Activated CD4-positive, alpha-beta T cell treated with anti-CD3 and anti-CD28 coated beads, Interleukin-2, amount 50 U/mL, for 16 hours (primary cell): ENCODE measurements around the gene ZNF536.
"Not testable (repeated sequence)": the region's sequence is repeated elsewhere in the genome, so short reads cannot be mapped to it uniquely, and the experiment has no call there.

Source experiments
- DNase-seq: peaks from one replicate; pipeline ENCODE4 v3.0.0-alpha.2; 2020

ZNF536 gene

GRCh38 chr19:30490760-30491159 lies 118.6 kb downstream of the ZNF536 start:
- no peak for DNase-seq

- DNase-seq, result no peak
These were observed 120.5 kb downstream of the ZNF536 start for GRCh38 chr19:30492586-30493270.

GRCh38 chr19:30497034-30497433 lies 124.8 kb downstream of the ZNF536 start:
- no peak for DNase-seq

- not testable (repeated sequence) for DNase-seq
These were observed 125.9 kb downstream of the ZNF536 start for GRCh38 chr19:30498085-30498484.

- no peak for DNase-seq
These were observed 126.5 kb downstream of the ZNF536 start for GRCh38 chr19:30498707-30499106.

GRCh38 chr19:30504272-30504671 lies 132.1 kb downstream of the ZNF536 start:
- DNase-seq, result no peak

GRCh38 chr19:30512176-30513081 lies 140.2 kb downstream of the ZNF536 start:
- no peak for DNase-seq

- no peak for DNase-seq
These were observed 140.9 kb downstream of the ZNF536 start for GRCh38 chr19:30513082-30513411.

GRCh38 chr19:30516111-30516510 lies 143.9 kb downstream of the ZNF536 start:
- no peak for DNase-seq

GRCh38 chr19:30516531-30516930 lies 144.3 kb downstream of the ZNF536 start:
- DNase-seq, result no peak

- no peak for DNase-seq
These were observed 146.9 kb downstream of the ZNF536 start for GRCh38 chr19:30518965-30519606.

GRCh38 chr19:30519607-30520205 lies 147.5 kb downstream of the ZNF536 start:
- DNase-seq, result no peak

- DNase-seq, result no peak
These were observed 148.7 kb downstream of the ZNF536 start for GRCh38 chr19:30520735-30521479.

- no peak for DNase-seq
These were observed 149.8 kb downstream of the ZNF536 start for GRCh38 chr19:30521937-30522336.

GRCh38 chr19:30522341-30522740 lies 150.2 kb downstream of the ZNF536 start:
- DNase-seq, result no peak

GRCh38 chr19:30523791-30524190 lies 151.6 kb downstream of the ZNF536 start:
- DNase-seq, result no peak

- no peak for DNase-seq
These were observed 153.2 kb downstream of the ZNF536 start for GRCh38 chr19:30525383-30525782.

- DNase-seq, result no peak
These were observed 156.7 kb downstream of the ZNF536 start for GRCh38 chr19:30528919-30529318.

- no peak for DNase-seq
These were observed 157.7 kb downstream of the ZNF536 start for GRCh38 chr19:30529876-30530275.

GRCh38 chr19:30530751-30531150 lies 158.6 kb downstream of the ZNF536 start:
- no peak for DNase-seq

- DNase-seq, result no peak
These were observed 162.8 kb downstream of the ZNF536 start for GRCh38 chr19:30535011-30535410.

GRCh38 chr19:30536975-30537374 lies 164.8 kb downstream of the ZNF536 start:
- DNase-seq, result no peak

GRCh38 chr19:30539315-30539714 lies 167.1 kb downstream of the ZNF536 start:
- DNase-seq, result no peak
